Neural cell (in vitro differentiated cells): ENCODE measurements around the gene KCNK10. TPM values are rescaled to one million over a fixed set of nuclear protein-coding genes. Genes with fewer than 3 reads are reported as not detected.

Experiments
- H2AFZ ChIP-seq: fragments of 200-600, 300-800 bp; sonication (generic), shearing (Covaris generic); 2 replicates; pipeline ENCODE4 v1.6.0; 2014; ENCODE audit warnings: low read depth, mild to moderate bottlenecking, antibody characterized with exemption, low read length, moderate library complexity
- H3F3A ChIP-seq: fragments of 200-600 bp; shearing (Covaris generic); 2 replicates; pipeline ENCODE4 v1.6.1; 2016; ENCODE audit warnings: mild to moderate bottlenecking, moderate library complexity, mixed read lengths, antibody characterized with exemption, low read length; ENCODE audit not compliant: insufficient read depth, poor library complexity, severe bottlenecking
- H3K27ac ChIP-seq: fragments of 200-600, 300-800 bp; sonication (generic), shearing (Covaris generic); 2 replicates; pipeline ENCODE4 v1.5.1; 2014; ENCODE audit warnings: mild to moderate bottlenecking, low read length, moderate library complexity
- H3K27me3 ChIP-seq: fragments of 300-800, 200-600 bp; sonication (generic), shearing (Covaris generic); 2 replicates; pipeline ENCODE4 v1.6.0; 2014; ENCODE audit warnings: mild to moderate bottlenecking, low read depth, low read length, moderate library complexity; ENCODE audit not compliant: insufficient read depth
- H3K36me3 ChIP-seq: fragments of 300-800, 200-600 bp; sonication (generic), shearing (Covaris generic); 2 replicates; pipeline ENCODE4 v1.5.1; 2014; ENCODE audit warnings: mild to moderate bottlenecking, antibody characterized with exemption, low read length, moderate library complexity; ENCODE audit not compliant: insufficient read depth
- H3K4me2 ChIP-seq: fragments of 300-800, 200-600 bp; sonication (generic), shearing (Covaris generic); 2 replicates; pipeline ENCODE4 v1.6.0; 2014; ENCODE audit warnings: mild to moderate bottlenecking, low read length
- H3K4me3 ChIP-seq: fragments of 300-800, 200-600 bp; sonication (generic), shearing (Covaris generic); 2 replicates; pipeline ENCODE4 v1.5.1; 2014; ENCODE audit warnings: mild to moderate bottlenecking, low read length, moderate library complexity
- H3K79me2 ChIP-seq: fragments of 200-600 bp; shearing (Covaris generic); replicated peaks from 2 replicates; pipeline ENCODE4 v1.6.0; 2014; ENCODE audit warnings: mild to moderate bottlenecking, low read length, moderate library complexity; ENCODE audit not compliant: insufficient read depth
- H3K9ac ChIP-seq: fragments of 300-800, 200-600 bp; sonication (generic), shearing (Covaris generic); 2 replicates; pipeline ENCODE4 v1.6.1; 2016; ENCODE audit warnings: mild to moderate bottlenecking, low read length, mixed read lengths
- H3K9me2 ChIP-seq: fragments of 200-600 bp; shearing (Covaris generic); 2 replicates; pipeline ENCODE4 v1.6.1; 2016; ENCODE audit warnings: mild to moderate bottlenecking, low read length, mixed read lengths; ENCODE audit not compliant: insufficient read depth
- H3K9me3 ChIP-seq: fragments of 200-600, 300-800 bp; sonication (generic), shearing (Covaris generic); 2 replicates; pipeline ENCODE4 v1.6.1; 2016; ENCODE audit warnings: mild to moderate bottlenecking, mixed run types, low read length, moderate library complexity, mixed read lengths
- H4K20me1 ChIP-seq: fragments of 200-600 bp; shearing (Covaris generic); 2 replicates; pipeline ENCODE4 v1.6.1; 2016; ENCODE audit warnings: mild to moderate bottlenecking, mixed run types; ENCODE audit not compliant: insufficient read depth
- CTCF ChIP-seq: fragments of 450-650 bp; IDR thresholded peaks from 2 replicates; pipeline ENCODE4 v1.5.1; 2014; ENCODE audit warnings: antibody characterized with exemption, mild to moderate bottlenecking, moderate library complexity; ENCODE audit not compliant: poor library complexity, severe bottlenecking
- EP300 ChIP-seq: fragments of 450-650 bp; conservative IDR thresholded peaks from 2 replicates; pipeline ENCODE4 v1.6.1; 2014; ENCODE audit warnings: antibody characterized with exemption, mild to moderate bottlenecking, moderate library complexity; ENCODE audit not compliant: poor library complexity, severe bottlenecking
- MXI1 ChIP-seq: fragments of 450-650 bp; conservative IDR thresholded peaks from 2 replicates; pipeline ENCODE4 v1.6.1; 2014; ENCODE audit warnings: antibody characterized with exemption, mild to moderate bottlenecking; ENCODE audit not compliant: poor library complexity, severe bottlenecking
- POLR2AphosphoS5 ChIP-seq: IDR thresholded peaks from 2 replicates; pipeline ENCODE4 v1.6.1; 2012
- RAD21 ChIP-seq: fragments of 450-650 bp; conservative IDR thresholded peaks from 2 replicates; pipeline ENCODE4 v1.6.1; 2014; ENCODE audit warnings: antibody characterized with exemption, mild to moderate bottlenecking, moderate library complexity
- REST ChIP-seq: IDR thresholded peaks from 2 replicates; pipeline ENCODE4 v1.6.1; 2012; ENCODE audit warnings: borderline replicate concordance
- SMC3 ChIP-seq: fragments of 450-650 bp; conservative IDR thresholded peaks from 2 replicates; pipeline ENCODE4 v1.6.1; 2014; ENCODE audit warnings: antibody characterized with exemption, mild to moderate bottlenecking, moderate library complexity; ENCODE audit not compliant: poor library complexity
- polyA plus RNA-seq: library from polyadenylated mRNA; depleted of rRNA; stranded (reverse); fragments of >200 nt; gene quantifications from 2 replicates; pipeline ENCODE4 v1.2.3, GENCODE V29; 2014

KCNK10 gene
- polyA plus RNA-seq, 1 donor from 2014 or later = 6.9 TPM

DNA sequence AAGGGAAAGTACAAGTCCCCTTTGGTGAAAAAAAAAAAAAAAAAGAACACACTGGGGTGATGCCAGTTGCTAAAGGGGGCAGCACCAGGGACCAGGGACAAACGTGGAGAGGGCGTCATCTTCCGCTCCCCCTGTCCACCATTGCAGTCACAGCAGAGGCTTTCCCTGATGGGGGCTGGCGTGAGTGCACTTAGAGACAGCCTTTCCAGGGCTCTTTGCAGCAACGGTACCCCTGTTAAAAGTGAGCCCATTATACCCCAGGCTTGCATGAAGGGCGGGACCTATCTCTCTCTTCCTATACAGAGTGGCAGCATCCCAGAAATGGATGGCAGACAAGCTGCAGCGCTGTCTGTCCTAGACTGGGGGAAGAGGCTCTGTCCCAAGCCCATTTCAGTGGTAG, 155.0 kb downstream of the KCNK10 start:
- no peak overlapping the region for H3K9ac ChIP-seq
- no peaks in the 10 kb centered on the region for H3F3A ChIP-seq
- no peak overlapping the region for H3K27ac ChIP-seq
- H2AFZ ChIP-seq = no peak overlapping the region
- no peaks in the 10 kb centered on the region for H3K36me3 ChIP-seq
- H3K4me3 ChIP-seq = no peak overlapping the region
- no peak overlapping the region for H3K4me2 ChIP-seq
- no peaks in the 10 kb centered on the region for H3K9me3 ChIP-seq
- no peaks in the 10 kb centered on the region for H3K79me2 ChIP-seq
- no peaks in the 10 kb centered on the region for H3K27me3 ChIP-seq
- TF ChIP-seq MXI1 (no peak), RAD21 (no peak), CTCF (no peak), SMC3 (no peak)
- H4K20me1 ChIP-seq = no peaks in the 10 kb centered on the region
- no peaks in the 10 kb centered on the region for H3K9me2 ChIP-seq

GRCh38 chr14:88166616-88167015, 156.5 kb downstream of the KCNK10 start:
- no peaks in the 10 kb centered on the region for H3K27me3 ChIP-seq
- H4K20me1 ChIP-seq = no peaks in the 10 kb centered on the region
- no peak overlapping the region for H2AFZ ChIP-seq
- H3K27ac ChIP-seq = no peak overlapping the region
- H3K79me2 ChIP-seq = no peaks in the 10 kb centered on the region
- no peaks in the 10 kb centered on the region for H3K36me3 ChIP-seq
- H3K4me3 ChIP-seq = no peak overlapping the region
- H3K9me3 ChIP-seq = no peaks in the 10 kb centered on the region
- H3K9ac ChIP-seq = no peak overlapping the region
- no peak for TF ChIP-seq REST
- no peak for TF ChIP-seq SMC3
- no peak for TF ChIP-seq CTCF
- no peak for TF ChIP-seq POLR2AphosphoS5
- no peak for TF ChIP-seq MXI1
- no peak for TF ChIP-seq EP300
- no peaks in the 10 kb centered on the region for H3F3A ChIP-seq
- no peak overlapping the region for H3K4me2 ChIP-seq
- H3K9me2 ChIP-seq = no peaks in the 10 kb centered on the region
